IMR-90 (cell line): Measurements from ENCODE around the gene C2CD4D. TPM values are rescaled to one million over a fixed set of nuclear protein-coding genes. Genes with fewer than 3 reads are reported as not detected.
A peak's percentile ranks its signal among the peaks of the same experiment; 100 is the strongest.

Source experiments
- ATAC-seq: fragments of 200-7000 bp; cut with Tn5 transposase; 2 replicates; pipeline ENCODE4 v1.9.1; 2020; ENCODE audit warnings: low read depth, mild to moderate bottlenecking, moderate library complexity
- BruUV-seq: library from RNA; stranded (reverse); fragments of 400-500 nt; replicated peaks from 2 replicates; lab custom pipeline; 2021; lab: Mats Ljungman, UMichigan
- CTCF ChIA-PET: fragments of 300-600 bp; formaldehyde crosslinking; extraction: SDS; loops from one replicate; lab custom pipeline; 2021; ENCODE audit warnings: antibody characterized with exemption; lab: Yijun Ruan, JAX
- POLR2A ChIA-PET: fragments of 300-600 bp; sonication (Branson Sonifier 250); formaldehyde crosslinking; loops from one replicate; lab custom pipeline; 2022; ENCODE audit warnings: antibody characterized with exemption; ENCODE audit not compliant: unreplicated experiment; lab: Charles Lee
- DNase-seq: peaks from one replicate; pipeline ENCODE4 v3.0.0; 2013
- H2AFZ ChIP-seq: replicated peaks from 2 replicates; pipeline ENCODE3; 2013; ENCODE audit warnings: low read length, mild to moderate bottlenecking; ENCODE audit not compliant: poor library complexity
- H2AK5ac ChIP-seq: 2 replicates; pipeline ENCODE4 v1.6.1; 2013; ENCODE audit warnings: low read depth, low read length, inconsistent platforms
- H2AK9ac ChIP-seq: replicated peaks from 2 replicates; pipeline ENCODE3; 2013; ENCODE audit warnings: mild to moderate bottlenecking, low read depth, low read length, moderate library complexity; ENCODE audit not compliant: poor library complexity
- H2BK120ac ChIP-seq: 2 replicates; pipeline ENCODE4 v1.6.1; 2013; ENCODE audit warnings: low read depth, low read length, inconsistent platforms
- H2BK15ac ChIP-seq: 3 replicates; pipeline ENCODE4 v1.6.1; 2013; ENCODE audit warnings: low read depth, low read length, inconsistent platforms
- H2BK20ac ChIP-seq: 2 replicates; pipeline ENCODE4 v1.6.1; 2013; ENCODE audit warnings: low read depth, mild to moderate bottlenecking, inconsistent platforms, low read length, moderate library complexity
- H2BK5ac ChIP-seq: 2 replicates; pipeline ENCODE4 v1.6.1; 2013; ENCODE audit warnings: mild to moderate bottlenecking, low read depth, low read length, inconsistent platforms; ENCODE audit not compliant: poor library complexity, severe bottlenecking
- H3K14ac ChIP-seq: replicated peaks from 2 replicates; pipeline ENCODE4 v1.6.1; 2013; ENCODE audit warnings: low read depth, low read length, inconsistent platforms
- H3K18ac ChIP-seq: 2 replicates; pipeline ENCODE4 v1.6.1; 2013; ENCODE audit warnings: low read depth, low read length, control low read depth
- H3K23ac ChIP-seq: 2 replicates; pipeline ENCODE4 v1.6.1; 2013; ENCODE audit warnings: low read depth, low read length, inconsistent platforms
- H3K27ac ChIP-seq: 2 replicates; pipeline ENCODE4 v1.5.1; 2013; ENCODE audit warnings: mild to moderate bottlenecking, control low read depth, low read length; ENCODE audit not compliant: insufficient read depth
- H3K27me3 ChIP-seq: 2 replicates; pipeline ENCODE4 v1.6.1; 2013; ENCODE audit warnings: low read length; ENCODE audit not compliant: control insufficient read depth, insufficient read depth
- H3K36me3 ChIP-seq: 2 replicates; pipeline ENCODE4 v1.6.1; 2013; ENCODE audit warnings: low read length, mixed read lengths; ENCODE audit not compliant: control insufficient read depth, insufficient read depth
- H3K4ac ChIP-seq: 2 replicates; pipeline ENCODE4 v1.6.1; 2013; ENCODE audit warnings: low read depth, low read length, inconsistent platforms
- H3K4me1 ChIP-seq: 2 replicates; pipeline ENCODE4 v1.6.1; 2013; ENCODE audit warnings: low read length, mixed read lengths; ENCODE audit not compliant: control insufficient read depth, insufficient read depth
- H3K4me2 ChIP-seq: 2 replicates; pipeline ENCODE4 v1.6.1; 2013; ENCODE audit warnings: low read depth, mild to moderate bottlenecking, control low read depth, low read length, moderate library complexity
- H3K4me3 ChIP-seq: 2 replicates; pipeline ENCODE4 v1.5.1; 2013; ENCODE audit warnings: low read depth, mild to moderate bottlenecking, control low read depth, low read length, moderate library complexity; ENCODE audit not compliant: insufficient read depth
- H3K56ac ChIP-seq: 2 replicates; pipeline ENCODE4 v1.6.1; 2013; ENCODE audit warnings: low read length, inconsistent platforms; ENCODE audit not compliant: insufficient read depth; ENCODE audit errors: extremely low read depth
- H3K79me1 ChIP-seq, 2 experiments: 2 replicates each; pipeline ENCODE4 v1.6.1; 2013; ENCODE audit warnings: low read length in 2 of 2, inconsistent platforms in 1 of 2, low read depth in 1 of 2
- H3K9ac ChIP-seq: 2 replicates; pipeline ENCODE4 v1.6.1; 2013; ENCODE audit warnings: low read depth, low read length, control low read depth
- H3K9me1 ChIP-seq: 2 replicates; pipeline ENCODE4 v1.6.1; 2013; ENCODE audit warnings: low read length, inconsistent platforms; ENCODE audit not compliant: insufficient read depth
- H3K9me3 ChIP-seq: 2 replicates; pipeline ENCODE4 v1.6.1; 2013; ENCODE audit warnings: low read length; ENCODE audit not compliant: control insufficient read depth, insufficient read depth
- H4K20me1 ChIP-seq: 2 replicates; pipeline ENCODE4 v1.6.1; 2013; ENCODE audit warnings: low read length, inconsistent platforms; ENCODE audit not compliant: insufficient read depth
- H4K5ac ChIP-seq: 2 replicates; pipeline ENCODE4 v1.6.1; 2013; ENCODE audit warnings: mild to moderate bottlenecking, low read depth, low read length, control low read depth
- H4K8ac ChIP-seq, 2 experiments: 2 replicates each; pipeline ENCODE4 v1.6.1; 2013; ENCODE audit warnings: low read depth in 2 of 2, low read length in 2 of 2, control low read depth in 1 of 2, inconsistent platforms in 1 of 2
- H4K91ac ChIP-seq: 2 replicates; pipeline ENCODE4 v1.6.1; 2013; ENCODE audit warnings: low read depth, low read length, inconsistent platforms; ENCODE audit not compliant: insufficient read depth
- CHD1 ChIP-seq: IDR thresholded peaks from 2 replicates; pipeline ENCODE4 v1.6.1; 2012; ENCODE audit warnings: low read depth, low read length, improper control_type of control experiment
- FOS ChIP-seq: fragments of 150-350 bp; IDR thresholded peaks from 2 replicates; pipeline ENCODE4 v1.6.1; 2016; ENCODE audit warnings: low read depth, low read length
- MAFK ChIP-seq: IDR thresholded peaks from 2 replicates; pipeline ENCODE4 v1.6.1; 2012; ENCODE audit warnings: low read depth, low read length, improper control_type of control experiment
- MAZ ChIP-seq: IDR thresholded peaks from 2 replicates; pipeline ENCODE4 v1.6.1; 2012; ENCODE audit warnings: low read depth, mild to moderate bottlenecking, low read length, improper control_type of control experiment, moderate library complexity, borderline replicate concordance
- MXI1 ChIP-seq: IDR thresholded peaks from 2 replicates; pipeline ENCODE4 v1.6.1; 2012; ENCODE audit warnings: low read depth, mild to moderate bottlenecking, low read length, moderate library complexity, borderline replicate concordance
- POLR2A ChIP-seq: IDR thresholded peaks from 2 replicates; pipeline ENCODE4 v1.6.1; 2012; ENCODE audit warnings: mild to moderate bottlenecking, low read depth, low read length
- RAD21 ChIP-seq: IDR thresholded peaks from 2 replicates; pipeline ENCODE4 v1.6.1; 2012; ENCODE audit warnings: low read length, improper control_type of control experiment
- RCOR1 ChIP-seq: IDR thresholded peaks from 2 replicates; pipeline ENCODE4 v1.6.1; 2012; ENCODE audit warnings: mild to moderate bottlenecking, low read length, improper control_type of control experiment; ENCODE audit not compliant: insufficient replicate concordance
- RFX5 ChIP-seq: IDR thresholded peaks from 2 replicates; pipeline ENCODE4 v1.8.0; 2012; ENCODE audit warnings: low read depth, mild to moderate bottlenecking, low read length, moderate library complexity
- SMC3 ChIP-seq: fragments of 150-350 bp; IDR thresholded peaks from 2 replicates; pipeline ENCODE4 v1.6.1; 2016; ENCODE audit warnings: low read depth, mild to moderate bottlenecking, antibody characterized with exemption, low read length, moderate library complexity
- WGBS, 2 experiments: methylation state at CpG; one replicate each; pipeline versions ENCODE4 v1.1.5 to v1.1.7; 2013; ENCODE audit warnings: missing lambda C conversion rate in 2 of 2; ENCODE audit not compliant: insufficient read length in 1 of 2; ENCODE audit errors: extremely low coverage in 2 of 2; 5-methylcytosine and 5-hydroxymethylcytosine counted together
- dilution Hi-C: fragments of 300-500 bp; cut with HindIII; formaldehyde crosslinking; loops from one replicate; pipeline ENCODE4 v1.14.3; 2018; ENCODE audit warnings: low sequenced_read_pairs; ENCODE audit not compliant: unreplicated experiment
- in situ Hi-C: fragments of 300-500 bp; cut with MboI; formaldehyde crosslinking; loops from 3 replicates; pipeline ENCODE4 v1.14.3; 2019; ENCODE audit warnings: low sequenced_read_pairs, inconsistent platforms, mixed read lengths
- intact Hi-C: fragments of 100-400 bp; cut with micrococcal nuclease; formaldehyde crosslinking; loops from 2 replicates; pipeline ENCODE4 v1.10.0; 2022
- polyA plus RNA-seq, 3 experiments: library from polyadenylated mRNA; depleted of rRNA; stranded (reverse); fragments of >200 nt; gene quantifications; 2 replicates each; pipeline ENCODE4 v1.2.3, GENCODE V29; 2012; ENCODE audit warnings: low replicate concordance in 1 of 3
- total RNA-seq: library from RNA; depleted of rRNA; stranded (reverse); fragments of >200 nt; gene quantifications from 2 replicates; pipeline ENCODE4 v1.2.3, GENCODE V29; 2012
- TF ChIP-seq, protein P1 (sequence below): conservative IDR thresholded peaks from 2 replicates; pipeline ENCODE4 v1.5.1; 2012; ENCODE audit warnings: mild to moderate bottlenecking, low read depth, low read length, improper control_type of control experiment

The C2CD4D gene
- total and polyA plus RNA-seq, 2 of the 4 experiments (the other 2 are of a cell fraction) = not detected

DNA sequence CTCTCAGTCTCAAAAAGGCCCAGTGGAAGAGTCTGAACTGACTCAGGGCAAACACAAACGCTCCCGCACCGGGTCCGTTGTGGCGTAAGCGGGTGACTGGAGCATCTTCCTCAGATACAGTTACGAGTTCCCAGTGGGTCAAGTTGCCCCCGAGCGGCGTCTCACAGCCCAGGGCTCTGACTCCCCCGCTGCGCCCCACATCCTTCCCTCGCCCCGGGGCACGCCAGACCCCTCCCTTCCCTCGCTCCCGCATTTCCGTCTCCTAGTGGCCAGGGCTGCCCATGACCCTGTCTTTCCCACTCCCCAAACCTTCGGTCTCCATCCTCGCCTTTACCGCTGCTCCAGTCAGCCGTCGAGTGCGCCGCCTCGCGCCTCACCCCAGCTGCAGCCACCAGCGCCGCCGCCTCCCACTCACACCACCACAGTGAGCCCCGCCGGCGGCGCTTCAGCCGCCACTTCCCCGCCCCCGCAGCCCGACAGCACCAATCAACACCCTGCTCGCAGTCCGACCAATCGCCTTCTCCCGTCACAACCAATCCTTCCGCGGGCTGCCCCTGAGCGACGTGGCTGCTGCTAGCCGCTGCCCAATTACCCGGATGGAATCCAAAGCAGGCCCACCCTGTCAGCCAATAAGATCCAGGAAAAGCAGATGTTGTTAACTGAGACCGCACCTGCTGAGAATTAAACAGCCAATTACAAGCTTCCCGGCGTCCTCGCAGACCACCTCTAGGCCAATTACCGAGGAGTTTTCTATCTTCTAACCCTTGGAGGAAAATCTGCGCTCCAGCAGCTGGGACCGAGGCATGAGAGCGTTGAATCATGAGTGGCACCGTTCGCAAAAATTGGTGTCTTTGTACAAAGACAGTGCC is 49.3 kb downstream of the C2CD4D start, which contains the start of gene TDRKH:
TDRKH (minus strand) TSS at position 430 of the 869 bp plus-strand sequence. CDS start 7,478 bp downstream, outside the sequence.
- H3K9me3 ChIP-seq = no peaks in the 10 kb centered on the region
- no peak within 1 kb of the TSS for H3K23ac ChIP-seq
- peaks cover 5% of the 10 kb centered on the region; the same call in 1 of the 2 replicates for H3K27me3 ChIP-seq
- H4K5ac ChIP-seq = no peak within 1 kb of the TSS
- H3K4ac ChIP-seq = no peak within 1 kb of the TSS
- peak within 1 kb of the TSS; percentile 29 for H2AK9ac ChIP-seq
- H3K4me2 ChIP-seq = peak within 1 kb of the TSS; percentile 87
- ChIA-PET CTCF (interaction anchor here (0.6 to 1.1 kb wide), 3 partner anchors 14 to 137 kb away, joined by 3 to 5 read pairs (median 3); no protein-coding TSS in a partner anchor), POLR2A (no interaction called here)
- ATAC-seq (peak; percentile 99), DNase-seq (peak; percentile 99)
- no TSS peak for BruUV-seq
- no peak within 1 kb of the TSS for H3K27ac ChIP-seq
- no peak within 1 kb of the TSS for H4K91ac ChIP-seq
- dilution Hi-C loops (loop anchor here (25.0 kb wide), 1 partner anchor 97 kb away; no protein-coding TSS in a partner anchor), intact Hi-C loops (no loop called here), in situ Hi-C loops (no loop called here)
- H3K4me3 ChIP-seq = peak within 1 kb of the TSS; percentile 55
- no peak within 1 kb of the TSS for H2AK5ac ChIP-seq
- no peak within 1 kb of the TSS for H2BK5ac ChIP-seq
- peak within 1 kb of the TSS; percentile 48; the same call in 1 of the 2 replicates for H3K9ac ChIP-seq
- H3K4me1 ChIP-seq = peaks cover 2% of the 10 kb centered on the region
- H3K14ac ChIP-seq = no peak within 1 kb of the TSS
- H2BK120ac ChIP-seq = no peak within 1 kb of the TSS
- no peaks in the 10 kb centered on the region for H3K36me3 ChIP-seq
- WGBS, 2 experiments = 1% methylated on average over 45 of the region's 58 CpGs; no CpG with 5 or more reads in 1 of the 2 experiments
- no peak within 1 kb of the TSS for H2BK20ac ChIP-seq
- H3K79me1 ChIP-seq = no peaks in the 10 kb centered on the region
- H4K20me1 ChIP-seq = no peaks in the 10 kb centered on the region
- peak within 1 kb of the TSS; percentile 96 for H2AFZ ChIP-seq
- no peak within 1 kb of the TSS for H3K18ac ChIP-seq
- no peak within 1 kb of the TSS for H2BK15ac ChIP-seq
- TF ChIP-seq RAD21 (0 out of 2 replicates have a peak, but pooled peaks have one; percentile 18), MXI1 (no peak), MAFK (no peak), MAZ (peak; percentile 19; the same call in 1 of the 2 replicates), RCOR1 (peak; percentile 100), SMC3 (no peak), POLR2A (no peak), RFX5 (no peak), CHD1 (no peak), FOS (peak; percentile 65; the same call in 1 of the 2 replicates)
- TF ChIP-seq, protein P1, sequence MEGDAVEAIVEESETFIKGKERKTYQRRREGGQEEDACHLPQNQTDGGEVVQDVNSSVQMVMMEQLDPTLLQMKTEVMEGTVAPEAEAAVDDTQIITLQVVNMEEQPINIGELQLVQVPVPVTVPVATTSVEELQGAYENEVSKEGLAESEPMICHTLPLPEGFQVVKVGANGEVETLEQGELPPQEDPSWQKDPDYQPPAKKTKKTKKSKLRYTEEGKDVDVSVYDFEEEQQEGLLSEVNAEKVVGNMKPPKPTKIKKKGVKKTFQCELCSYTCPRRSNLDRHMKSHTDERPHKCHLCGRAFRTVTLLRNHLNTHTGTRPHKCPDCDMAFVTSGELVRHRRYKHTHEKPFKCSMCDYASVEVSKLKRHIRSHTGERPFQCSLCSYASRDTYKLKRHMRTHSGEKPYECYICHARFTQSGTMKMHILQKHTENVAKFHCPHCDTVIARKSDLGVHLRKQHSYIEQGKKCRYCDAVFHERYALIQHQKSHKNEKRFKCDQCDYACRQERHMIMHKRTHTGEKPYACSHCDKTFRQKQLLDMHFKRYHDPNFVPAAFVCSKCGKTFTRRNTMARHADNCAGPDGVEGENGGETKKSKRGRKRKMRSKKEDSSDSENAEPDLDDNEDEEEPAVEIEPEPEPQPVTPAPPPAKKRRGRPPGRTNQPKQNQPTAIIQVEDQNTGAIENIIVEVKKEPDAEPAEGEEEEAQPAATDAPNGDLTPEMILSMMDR = peak; percentile 26; the same call in 1 of the 2 replicates
- peak within 1 kb of the TSS in 1 of 2 experiments; percentile 35; a peak in 2 of 4 replicates for H4K8ac ChIP-seq
- H3K56ac ChIP-seq = no peak within 1 kb of the TSS
- no peaks in the 10 kb centered on the region for H3K9me1 ChIP-seq
